Measurements from ENCODE around the gene BZW1.

BZW1 gene

GRCh38 chr2:200811333-200812121, at the start of gene BZW1:
Gene BZW1 (plus strand): TSS chr2:200811910. CDS start chr2:200813218, 1,308 bp downstream.
- peak; percentile 86 to 95 (median 90) for DNase-seq (ENCODE audit: low read depth in 4 of 4, low spot score in 1 of 4)

DNA sequence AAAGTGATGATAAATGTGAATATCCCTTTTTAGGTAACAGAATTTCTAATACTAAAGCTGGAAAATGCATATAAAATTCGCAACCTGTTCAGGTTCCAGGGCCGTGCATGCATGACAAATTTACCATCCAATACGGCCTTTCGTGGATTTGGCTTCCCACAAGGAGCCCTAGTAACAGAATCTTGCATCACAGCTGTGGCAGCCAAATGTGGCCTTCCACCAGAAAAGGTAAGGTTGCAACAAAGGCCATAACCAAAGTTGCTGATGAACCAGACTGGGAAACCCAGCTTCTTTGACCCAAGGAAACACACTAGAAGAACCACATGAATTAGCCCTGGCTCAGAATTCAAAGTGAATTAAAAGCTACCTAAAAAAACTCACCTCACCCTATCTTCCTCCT, 49.6 kb upstream of the BZW1 start:
- no peak for DNase-seq (ENCODE audit: low read depth in 4 of 4, low spot score in 1 of 4)

GRCh38 chr2:200763422-200763821, 48.3 kb upstream of the BZW1 start:
- no peak for DNase-seq (ENCODE audit: low read depth in 4 of 4, low spot score in 1 of 4)

GRCh38 chr2:200765139-200765951, 46.4 kb upstream of the BZW1 start:
- DNase-seq (ENCODE audit: low read depth in 4 of 4, low spot score in 1 of 4), result peak; percentile 6 to 37 (median 7)

- DNase-seq (ENCODE audit: low read depth in 4 of 4, low spot score in 1 of 4), result no peak
Observed at GRCh38 chr2:200765995-200766660, 45.6 kb upstream of the BZW1 start.

DNA sequence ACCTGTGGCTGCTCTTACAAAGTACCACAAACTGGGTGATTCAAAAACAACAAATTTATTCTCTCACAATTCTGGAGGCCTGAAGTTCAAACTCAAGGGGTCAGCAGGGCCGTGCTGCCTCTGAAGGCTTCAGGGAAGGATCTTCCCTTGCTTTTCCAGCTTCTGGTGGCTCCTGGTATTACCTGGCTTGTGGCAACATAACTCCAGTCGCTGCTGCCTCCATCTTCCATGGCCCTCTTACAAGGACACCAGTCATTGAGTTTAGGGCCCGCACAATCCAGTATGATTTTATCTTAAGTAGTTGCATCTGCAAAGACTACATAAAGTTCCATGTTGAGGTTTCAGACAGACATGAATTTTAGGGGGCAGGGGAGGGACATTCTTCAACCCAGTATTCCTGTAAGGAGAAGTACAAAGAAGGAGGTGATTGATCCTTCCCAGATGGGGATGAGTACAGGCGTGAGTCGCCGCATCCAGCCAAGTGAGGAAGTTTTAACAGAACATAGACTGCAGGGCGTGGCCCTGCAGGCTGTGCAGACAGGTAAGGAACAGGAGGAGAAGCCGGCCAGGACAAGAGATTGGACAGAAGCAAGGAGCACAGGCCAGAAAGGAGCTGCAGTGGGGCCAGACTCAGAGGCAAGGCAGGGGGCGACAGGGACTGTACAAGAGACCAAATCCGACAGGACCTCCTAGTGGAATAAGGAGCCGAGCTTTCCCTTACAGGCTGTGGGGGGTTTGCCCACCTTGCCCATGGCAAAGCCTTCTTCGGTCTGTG, 44.4 kb upstream of the BZW1 start:
- no peak for DNase-seq (ENCODE audit: low read depth in 4 of 4, low spot score in 1 of 4)

DNA sequence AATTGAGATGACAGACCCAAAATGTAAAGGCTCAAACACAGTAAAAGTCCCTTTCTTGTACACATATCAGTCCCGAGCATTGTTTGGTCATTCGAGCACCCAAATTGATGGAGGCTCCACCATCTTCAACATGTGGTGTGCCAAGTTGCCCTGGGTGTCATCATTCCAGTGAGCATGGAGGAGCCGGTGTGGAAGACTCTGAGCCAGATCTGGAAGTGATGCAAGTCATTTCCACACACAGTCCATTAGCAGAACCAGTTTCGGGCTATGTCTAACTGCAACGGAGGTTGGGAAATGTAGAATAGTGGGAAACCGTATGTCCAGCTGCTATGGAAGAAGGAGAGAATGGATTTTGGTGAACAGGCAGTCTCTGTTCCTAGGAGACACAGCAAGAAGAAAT, 40.9 kb upstream of the BZW1 start:
- DNase-seq (ENCODE audit: low read depth in 4 of 4, low spot score in 1 of 4), result no peak

- DNase-seq (ENCODE audit: low read depth in 4 of 4, low spot score in 1 of 4), result no peak
Observed at GRCh38 chr2:200772620-200773019, 39.1 kb upstream of the BZW1 start.

DNA sequence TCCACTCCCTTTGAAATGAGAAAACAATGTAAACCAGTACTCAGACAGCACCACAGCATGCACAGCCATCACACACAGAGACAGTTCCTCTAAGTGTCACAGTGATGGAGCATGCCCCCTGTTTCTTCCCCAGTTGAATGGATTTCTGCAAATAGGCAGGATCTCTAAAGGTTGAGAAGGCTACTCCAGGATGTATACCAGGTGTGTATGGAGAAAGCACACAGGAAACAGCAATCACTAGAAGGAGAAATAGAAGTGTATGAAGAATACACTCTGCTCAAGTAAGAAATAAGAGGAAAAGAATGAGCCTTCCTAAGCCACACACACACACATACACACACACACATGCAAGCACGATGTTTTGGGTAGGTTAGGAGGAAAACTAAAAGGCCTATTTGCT, 38.6 kb upstream of the BZW1 start:
- no peak for DNase-seq (ENCODE audit: low read depth in 4 of 4, low spot score in 1 of 4)

GRCh38 chr2:200774920-200775319, 36.8 kb upstream of the BZW1 start:
- no peak for DNase-seq (ENCODE audit: low read depth in 4 of 4, low spot score in 1 of 4)

DNA sequence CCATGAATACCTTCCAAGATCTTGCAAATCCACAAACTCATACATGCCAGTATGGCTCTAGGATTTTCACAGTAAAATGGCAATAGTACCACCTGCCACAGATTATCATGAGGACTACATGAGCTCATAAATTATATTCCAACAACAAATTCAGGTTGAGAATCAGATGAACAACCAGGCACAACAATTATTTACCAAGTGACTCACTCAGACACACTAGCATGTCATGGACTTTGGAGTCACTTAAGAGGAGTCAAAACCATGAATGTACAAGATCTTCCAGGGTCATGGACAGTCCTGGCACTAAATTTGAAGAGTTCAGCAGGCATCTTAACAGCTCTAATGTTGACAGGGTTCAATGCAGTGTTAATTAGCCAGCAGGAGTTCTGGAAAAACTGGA, 34.4 kb upstream of the BZW1 start:
- no peak for DNase-seq (ENCODE audit: low read depth in 4 of 4, low spot score in 1 of 4)

- DNase-seq (ENCODE audit: low read depth in 4 of 4, low spot score in 1 of 4), result no peak
Observed at GRCh38 chr2:200778038-200778437, 33.7 kb upstream of the BZW1 start.

DNA sequence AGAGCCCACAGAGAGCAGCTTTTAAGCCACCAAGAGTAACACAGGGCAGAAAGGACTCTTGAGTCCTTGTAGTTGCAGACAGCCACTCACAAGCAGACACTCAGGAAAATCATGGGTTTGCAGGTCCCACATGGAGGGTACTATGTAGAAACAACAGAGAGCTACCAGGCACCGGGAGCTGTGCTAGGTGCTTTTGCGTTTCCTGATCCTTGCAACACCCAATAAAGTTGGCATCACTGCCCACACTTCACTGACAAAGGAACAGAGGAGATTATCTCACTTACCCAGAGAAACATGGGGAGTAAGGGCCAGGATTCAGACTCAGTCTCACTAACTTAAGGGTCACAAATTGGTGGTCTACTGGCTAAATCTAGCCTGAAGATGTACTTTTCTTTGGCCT, 32.5 kb upstream of the BZW1 start:
- no peak for DNase-seq (ENCODE audit: low read depth in 4 of 4, low spot score in 1 of 4)

- no peak for DNase-seq (ENCODE audit: low read depth in 4 of 4, low spot score in 1 of 4)
Observed at GRCh38 chr2:200781616-200782015, 30.1 kb upstream of the BZW1 start.

DNA sequence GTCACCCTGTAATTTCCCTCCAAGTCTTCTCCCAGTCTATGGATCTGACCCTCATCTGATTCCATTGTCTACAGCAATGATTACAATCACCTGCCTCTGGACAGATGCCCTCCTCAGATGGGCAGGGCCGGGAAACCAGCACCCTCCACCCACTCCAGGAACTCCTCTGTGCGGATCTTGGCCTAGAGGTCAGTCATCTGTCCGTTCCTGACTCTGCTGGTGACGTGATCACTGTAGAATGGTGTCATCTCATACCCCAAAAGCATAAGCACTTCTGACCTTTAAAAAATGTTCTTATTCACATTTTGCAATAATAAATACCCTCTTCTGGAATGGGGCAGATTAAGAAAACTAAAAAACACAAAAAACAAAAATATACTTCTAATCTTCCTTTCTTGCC, 29.5 kb upstream of the BZW1 start:
- no peak for DNase-seq (ENCODE audit: low read depth in 4 of 4, low spot score in 1 of 4)

DNA sequence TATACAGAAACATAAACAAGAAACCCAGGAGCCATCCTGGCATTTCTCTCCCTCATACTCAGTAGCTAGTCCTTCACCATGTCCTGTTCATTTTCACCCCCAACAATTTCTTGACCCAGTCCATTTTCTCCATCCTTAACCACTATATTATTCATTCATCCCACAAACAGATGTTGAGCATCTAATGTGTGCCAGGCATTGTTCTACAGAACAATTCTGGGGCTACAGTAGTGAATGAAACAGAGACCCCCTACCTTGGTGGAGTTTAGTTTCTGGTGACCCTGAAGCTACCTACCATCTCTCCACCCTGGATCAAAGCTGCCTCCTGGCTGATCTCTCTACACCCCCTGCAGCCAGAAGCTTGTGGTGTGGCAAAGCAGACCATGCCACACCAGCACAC, 27.5 kb upstream of the BZW1 start:
- DNase-seq (ENCODE audit: low read depth in 4 of 4, low spot score in 1 of 4), result no peak

DNA sequence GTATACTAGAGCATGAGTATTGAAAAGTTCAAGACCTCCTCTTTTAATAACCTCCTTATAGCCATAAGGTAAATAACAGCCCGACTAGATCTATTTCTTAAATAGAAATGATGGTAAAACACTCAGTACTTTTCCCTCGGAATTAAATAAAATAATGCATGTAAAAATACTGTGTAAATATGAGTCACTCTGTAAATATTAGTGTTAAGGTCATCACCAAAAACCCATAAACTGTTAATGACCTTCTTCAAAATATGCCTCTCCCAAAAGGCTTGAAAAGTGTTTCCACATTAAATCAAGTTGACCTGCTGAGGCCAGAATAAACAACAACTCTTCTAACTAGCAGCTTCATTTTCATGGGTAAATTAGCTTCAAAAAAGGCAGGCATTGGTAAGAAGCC, 25.3 kb upstream of the BZW1 start:
- DNase-seq (ENCODE audit: low read depth in 4 of 4, low spot score in 1 of 4), result no peak

GRCh38 chr2:200786826-200787225, 24.9 kb upstream of the BZW1 start:
- no peak for DNase-seq (ENCODE audit: low read depth in 4 of 4, low spot score in 1 of 4)

DNA sequence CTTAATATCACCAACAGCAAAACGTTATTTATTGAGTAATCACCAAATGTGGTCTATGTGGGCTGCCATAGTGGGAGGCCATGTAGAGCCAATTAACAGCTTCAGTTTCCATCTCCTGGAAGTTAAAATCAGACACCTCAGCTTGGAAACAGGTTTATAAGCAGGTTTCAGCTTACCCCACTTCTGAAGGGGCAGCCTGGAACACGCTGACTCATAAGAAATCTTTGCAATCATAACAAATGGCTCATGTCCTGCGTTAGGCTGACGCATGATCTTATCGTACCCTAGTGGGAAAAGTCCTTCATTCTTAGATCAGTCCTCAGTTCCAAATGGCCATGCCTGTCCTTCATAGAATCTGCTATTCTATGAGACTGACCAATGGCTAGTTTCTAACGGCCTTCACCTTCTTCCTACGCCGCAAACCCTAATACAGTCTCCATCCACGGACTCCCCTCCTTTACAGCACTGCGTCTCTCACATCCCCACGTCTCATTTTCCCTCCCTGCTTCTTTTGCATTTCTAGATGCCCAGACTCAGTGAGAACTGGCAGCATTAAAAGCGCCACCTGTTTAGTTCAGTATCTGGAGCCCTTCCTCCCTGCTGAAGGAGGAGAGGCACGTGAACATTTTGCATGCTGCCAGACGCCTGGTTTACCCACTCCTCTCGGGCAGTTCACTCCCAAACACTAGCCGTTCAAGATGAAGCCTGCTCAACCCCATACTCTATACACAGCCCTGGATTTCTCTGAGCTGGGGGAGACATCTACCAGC, 24.2 kb upstream of the BZW1 start:
- no peak for DNase-seq (ENCODE audit: low read depth in 4 of 4, low spot score in 1 of 4)

GRCh38 chr2:200788121-200788718, 23.5 kb upstream of the BZW1 start:
- DNase-seq (ENCODE audit: low read depth in 4 of 4, low spot score in 1 of 4), result no peak
